Measurements from ENCODE around the gene EXOC6. TPM values are rescaled to one million over a fixed set of nuclear protein-coding genes. Genes with fewer than 3 reads are reported as not detected.

The EXOC6 gene
- polyA plus RNA-seq, 12 donors: 18.2 to 49.7 (median 37.7) TPM; not detected in 1

- no peak for DNase-seq
Observed at GRCh38 chr10:93106631-93107072, 258.3 kb downstream of the EXOC6 start.

Other genes with a start within 250 kb of the EXOC6 start
- gene HHEX, start 158.6 kb upstream of the EXOC6 start, polyA plus RNA-seq (ENCODE audit: insufficient read length in 12 of 12): 10 to 100 TPM in 2 of 12 donors, 1 to 10 TPM in 9, not detected in 1; 5.8 to 11.3 (median 7.7) TPM
- gene CYP26C1, start 212.3 kb downstream of the EXOC6 start, polyA plus RNA-seq (ENCODE audit: insufficient read length in 12 of 12): under 1 TPM in 1 of 12 donors, not detected in 11; 0.07 TPM
- gene CYP26A1, start 225.4 kb downstream of the EXOC6 start, polyA plus RNA-seq (ENCODE audit: insufficient read length in 12 of 12): under 1 TPM in 8 of 12 donors, not detected in 4; 0.22 to 0.77 (median 0.34) TPM

All from muscle of arm (tissue), 12 donors.